AML-193 (cell line): ENCODE results near the gene C11orf52.
"Not testable (repeated sequence)": the region's sequence is repeated elsewhere in the genome, so short reads cannot be mapped to it uniquely, and the experiment has no call there.

Experiments
- DNase-seq, 2 experiments: peaks; one replicate each; lab custom pipeline; 2025; lab: John Stamatoyannopoulos, UW

C11orf52 gene

DNA sequence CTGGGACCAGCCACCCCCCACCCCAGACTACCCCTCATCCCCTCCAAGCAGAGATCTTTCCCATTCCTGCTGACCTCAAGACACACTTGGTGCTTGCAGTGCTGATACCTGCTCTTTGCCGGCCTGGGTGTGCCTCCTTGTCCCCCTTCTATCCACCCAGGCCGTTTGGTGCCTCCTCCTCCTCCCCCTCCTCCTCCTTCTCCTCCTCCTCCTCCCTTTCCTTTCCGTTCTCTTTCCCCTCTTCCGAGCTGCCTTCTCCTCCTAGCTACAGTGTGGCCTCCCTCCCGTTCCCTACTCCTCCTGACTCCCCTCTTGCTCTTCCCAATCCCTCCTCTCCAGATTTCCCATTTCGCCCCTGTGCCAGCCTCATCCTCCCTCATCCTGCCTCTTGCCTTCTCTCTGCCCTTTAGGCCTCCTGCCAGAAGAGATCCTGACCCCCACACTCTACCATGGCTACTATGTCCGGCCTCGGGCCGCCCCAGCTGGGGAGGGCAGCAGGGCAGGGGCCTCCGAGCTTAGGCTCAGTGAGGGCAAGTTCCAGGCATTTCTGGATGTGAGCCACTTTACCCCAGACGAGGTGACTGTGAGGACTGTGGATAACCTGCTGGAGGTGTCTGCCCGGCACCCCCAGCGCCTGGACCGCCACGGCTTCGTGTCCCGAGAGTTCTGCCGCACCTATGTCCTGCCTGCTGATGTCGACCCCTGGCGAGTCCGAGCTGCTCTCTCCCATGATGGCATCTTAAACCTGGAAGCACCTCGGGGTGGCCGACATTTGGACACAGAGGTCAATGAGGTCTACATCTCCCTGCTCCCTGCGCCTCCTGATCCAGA, 5.5 kb upstream of the C11orf52 start:
- DNase-seq: no peak

DNA sequence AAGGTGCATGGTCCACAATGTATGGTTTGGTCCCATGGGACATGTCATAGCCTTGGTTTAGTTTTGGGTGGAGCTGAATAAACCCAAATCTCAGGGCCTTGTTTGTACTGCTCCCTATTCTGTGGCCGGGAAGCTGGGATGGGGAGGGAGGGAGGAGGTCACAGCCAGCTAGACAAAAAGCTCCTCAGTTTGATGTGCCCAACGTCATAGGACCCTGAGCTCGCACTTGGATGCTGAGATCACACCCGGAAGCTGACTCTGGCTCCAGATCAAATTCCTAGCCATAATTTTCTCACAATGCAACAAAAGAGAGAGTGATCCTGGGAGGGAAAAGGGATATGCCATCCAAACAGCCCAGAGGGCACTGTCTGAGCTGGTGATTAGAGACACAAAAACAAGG, 4.7 kb upstream of the C11orf52 start:
- DNase-seq: no peak

DNA sequence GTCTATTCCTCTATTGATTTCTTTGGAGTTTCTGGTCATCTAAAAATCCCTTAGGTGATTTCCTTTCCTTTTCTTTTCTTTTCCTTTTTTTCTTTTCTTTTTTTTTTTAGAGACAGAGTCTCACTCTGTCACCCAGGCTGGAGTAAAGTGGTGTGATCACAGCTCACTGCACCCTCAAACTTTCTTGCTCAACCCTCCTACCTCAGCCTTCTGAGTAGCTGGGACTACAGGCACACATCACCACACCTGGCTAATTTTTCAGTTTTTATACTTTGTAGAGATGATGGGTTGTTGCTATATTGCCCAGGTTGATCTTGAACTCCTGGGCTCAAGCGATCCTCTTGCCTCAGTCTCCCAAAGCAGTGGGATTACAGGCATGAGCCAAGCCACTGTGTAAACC, 1.9 kb upstream of the C11orf52 start:
- no peak for DNase-seq

DNA sequence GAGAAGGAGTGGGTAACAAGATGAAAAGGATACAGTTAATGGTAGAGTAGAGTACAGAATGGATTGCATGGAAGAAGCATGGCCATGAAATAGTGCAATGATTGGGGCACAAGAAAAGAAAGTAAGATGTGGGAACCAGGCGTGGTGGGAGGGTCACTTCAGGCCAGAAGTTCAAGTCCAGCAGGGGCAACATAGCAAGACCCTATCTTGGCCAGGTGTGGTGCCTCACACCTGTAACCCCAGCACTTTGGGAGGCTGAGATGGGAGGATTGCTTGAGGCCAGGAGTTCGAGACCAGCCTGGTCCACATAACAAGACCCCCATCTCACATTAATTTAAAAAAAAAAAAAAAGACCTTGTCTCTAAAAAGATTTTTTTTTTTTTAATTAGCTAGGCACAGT, 1.4 kb upstream of the C11orf52 start:
- no peak for DNase-seq

DNA sequence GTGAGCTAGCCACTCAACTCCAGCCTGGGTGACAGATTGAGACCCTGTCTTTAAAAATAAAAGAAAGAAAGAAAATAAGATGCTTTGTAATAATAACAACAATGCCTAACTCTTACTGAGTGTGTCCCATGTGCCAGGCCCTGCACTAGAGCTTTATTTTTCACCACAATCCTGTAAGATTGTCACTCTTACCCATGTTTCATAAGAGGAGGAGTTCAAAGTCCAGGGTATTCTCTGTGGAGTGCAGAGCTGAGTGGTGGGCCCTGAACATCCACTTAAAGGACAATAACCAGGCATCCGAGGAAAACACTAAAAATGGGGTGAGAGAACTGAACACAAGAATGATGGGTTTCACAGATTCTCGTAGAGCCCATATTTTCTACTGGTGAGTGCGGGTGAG, 925 bp upstream of the C11orf52 start:
- no peak for DNase-seq

DNA sequence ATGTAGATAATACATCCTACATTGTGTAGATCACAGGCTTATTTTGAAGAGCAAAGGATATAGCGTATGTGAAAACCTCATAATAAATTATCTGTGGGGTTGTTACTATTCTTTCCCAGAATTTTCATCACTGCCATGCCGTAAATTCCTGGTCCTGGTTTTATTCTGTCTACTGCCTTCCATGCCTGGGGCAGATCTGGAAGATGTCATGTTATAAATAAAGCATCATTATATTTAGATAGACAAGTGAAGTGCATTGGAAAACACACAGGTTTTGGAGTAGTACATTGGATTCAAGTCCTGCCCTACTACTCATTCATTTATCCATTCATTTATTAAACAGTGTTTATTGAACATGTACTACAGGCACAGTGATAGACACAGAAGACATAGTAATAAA, 2.2 kb downstream of the C11orf52 start:
- no peak for DNase-seq

DNA sequence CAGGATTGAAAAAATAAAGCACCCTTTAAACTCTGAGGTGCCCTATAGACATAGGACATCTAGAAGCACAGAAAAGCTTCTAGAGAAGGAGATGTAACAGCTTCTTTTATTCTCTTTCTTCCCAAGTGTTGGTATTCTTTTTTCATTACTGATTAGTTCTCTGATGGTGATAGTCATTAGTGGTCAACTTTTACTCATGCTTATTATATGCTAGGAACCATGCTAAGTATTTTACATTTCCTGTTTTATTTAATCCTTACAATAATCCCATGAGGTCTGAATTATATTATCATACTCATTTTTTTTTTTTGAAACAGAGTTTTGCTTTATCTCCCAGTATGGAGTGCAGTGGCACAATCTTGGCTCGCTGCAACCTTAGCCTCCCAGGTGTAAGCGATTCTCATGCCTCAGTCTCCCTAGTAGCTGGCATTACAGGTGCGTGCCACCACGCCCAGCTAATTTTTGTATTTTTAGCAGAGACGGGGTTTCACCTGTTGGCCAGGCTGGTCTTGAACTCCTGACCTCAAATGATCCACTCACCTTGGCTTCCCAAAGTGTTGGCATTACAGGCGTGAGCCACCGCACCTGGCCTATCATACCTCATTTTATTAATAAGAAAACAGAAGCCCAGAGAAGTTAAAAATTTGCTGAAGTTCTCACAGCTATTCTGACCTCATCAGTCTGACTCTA, 3.0 kb downstream of the C11orf52 start:
- no peak for DNase-seq

DNA sequence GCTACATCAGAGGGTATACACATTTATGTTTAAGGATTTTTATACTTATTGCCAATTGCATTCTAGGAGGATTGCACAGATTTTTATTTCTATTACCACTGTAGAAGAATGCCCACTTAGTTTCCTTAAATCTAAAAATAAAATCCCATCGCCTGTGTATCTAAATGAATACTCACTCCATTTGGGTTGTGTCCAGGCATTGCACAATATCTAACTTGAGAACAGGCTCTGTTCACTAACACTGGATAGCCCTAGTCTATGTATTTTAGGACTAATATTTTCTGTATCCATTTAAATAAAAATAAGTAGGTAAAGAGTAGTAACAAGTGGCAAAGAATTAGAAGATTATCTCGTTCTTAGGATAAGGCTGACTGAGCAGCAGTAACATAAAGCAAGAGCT, 4.1 kb downstream of the C11orf52 start:
- peak in 1 of 2 experiments; percentile 6 for DNase-seq

DNA sequence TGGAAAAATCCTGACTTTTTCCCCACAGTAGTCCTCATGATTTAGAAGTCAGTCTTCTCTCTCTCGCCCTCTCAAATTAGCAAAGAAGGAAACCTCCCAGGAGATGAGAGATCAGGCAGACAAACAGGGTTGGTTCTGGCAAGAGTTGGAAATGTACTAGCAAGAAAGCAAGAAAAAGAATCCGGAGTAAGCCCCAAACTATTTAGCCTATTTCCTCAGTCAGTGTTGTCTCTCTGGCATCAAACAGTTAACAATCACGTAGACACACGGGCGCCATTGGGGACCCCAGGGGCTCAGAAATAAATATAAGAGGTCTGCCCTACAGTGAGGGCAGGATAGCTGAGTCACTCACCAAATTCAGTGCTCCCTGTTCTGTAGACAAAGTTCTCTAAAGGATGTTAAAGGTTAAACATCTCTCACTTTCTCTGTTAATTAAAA, 4.7 kb downstream of the C11orf52 start:
- DNase-seq: no peak

DNA sequence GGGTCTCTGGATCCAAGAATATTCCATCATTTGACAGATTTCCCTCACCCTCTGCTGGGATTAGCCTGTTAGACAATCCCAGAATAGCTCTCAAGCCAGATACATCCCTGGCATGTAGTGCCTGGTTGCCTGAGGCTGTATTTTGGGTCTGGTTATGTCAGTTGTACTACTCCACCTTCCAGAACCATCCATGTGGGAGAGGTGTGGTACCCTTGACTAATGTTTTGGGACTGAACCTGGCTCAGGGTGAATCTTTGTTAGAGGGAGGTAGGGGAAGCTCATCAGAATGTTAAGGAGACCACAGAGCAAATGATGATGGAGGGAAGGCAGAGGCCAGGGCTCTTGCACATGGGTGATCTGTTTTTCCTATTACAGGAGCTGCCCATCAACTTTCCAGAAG, 5.2 kb downstream of the C11orf52 start:
- no peak for DNase-seq

DNA sequence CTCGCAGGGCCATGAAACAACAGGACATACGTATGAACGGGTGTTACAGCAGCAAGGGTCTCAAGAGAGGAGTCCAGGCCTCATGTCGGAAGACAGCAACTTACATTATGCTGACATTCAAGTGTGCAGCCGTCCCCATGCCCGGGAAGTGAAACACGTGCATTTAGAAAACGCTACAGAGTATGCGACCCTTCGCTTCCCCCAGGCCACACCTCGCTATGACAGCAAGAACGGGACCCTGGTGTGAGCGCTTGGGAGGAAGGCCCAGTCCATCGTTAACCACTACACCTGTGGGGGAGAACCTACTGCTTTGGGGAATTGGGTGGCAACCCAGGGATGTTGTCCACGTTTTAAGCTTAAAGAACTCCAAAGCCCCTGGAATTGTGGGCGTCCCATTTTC, 7.2 kb downstream of the C11orf52 start:
- no peak for DNase-seq

DNA sequence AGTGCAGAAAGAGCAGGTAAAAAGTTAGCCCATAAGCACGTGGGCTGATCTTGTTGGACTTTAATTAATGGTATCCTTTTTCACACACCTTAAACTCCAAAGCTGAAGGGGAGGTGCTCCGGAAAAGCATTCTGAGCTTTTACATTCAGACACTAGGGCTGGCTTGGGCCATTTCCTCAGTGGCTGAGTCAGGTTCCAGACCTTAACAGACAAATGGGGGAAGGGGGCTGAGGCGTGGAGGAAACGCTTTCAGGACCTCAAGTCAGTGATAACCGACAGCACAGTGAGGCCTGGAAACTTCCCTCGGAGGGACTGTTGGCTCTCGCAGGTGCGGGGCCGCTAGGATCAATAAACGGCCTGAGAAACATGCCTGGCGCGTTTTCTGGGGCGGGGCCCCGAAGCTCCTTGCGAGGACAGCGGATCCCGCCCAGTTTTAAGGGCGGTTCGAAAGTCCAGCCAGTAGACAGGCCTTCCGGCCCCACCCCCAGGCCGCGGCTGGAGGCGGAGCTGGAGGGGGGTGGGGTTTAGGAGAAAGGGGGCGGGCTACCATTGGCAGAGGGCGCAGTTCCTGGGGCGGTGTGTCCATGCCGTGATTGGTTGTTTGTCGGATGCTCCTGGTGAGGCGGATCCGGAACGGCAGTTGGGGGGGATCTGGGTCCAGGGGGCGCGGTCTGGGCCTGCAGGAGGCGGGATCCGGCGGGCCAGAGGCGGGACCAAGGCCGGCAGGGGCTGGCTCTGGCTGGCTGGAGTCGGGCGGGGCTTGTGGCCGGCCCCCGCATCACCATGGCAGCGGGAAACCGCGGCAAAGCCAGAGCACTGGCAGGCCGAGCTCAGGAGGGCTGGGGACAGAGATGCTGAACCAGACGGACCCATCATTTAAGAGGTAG, 8.0 kb downstream of the C11orf52 start:
- peak; percentile 88 to 95 for DNase-seq

DNA sequence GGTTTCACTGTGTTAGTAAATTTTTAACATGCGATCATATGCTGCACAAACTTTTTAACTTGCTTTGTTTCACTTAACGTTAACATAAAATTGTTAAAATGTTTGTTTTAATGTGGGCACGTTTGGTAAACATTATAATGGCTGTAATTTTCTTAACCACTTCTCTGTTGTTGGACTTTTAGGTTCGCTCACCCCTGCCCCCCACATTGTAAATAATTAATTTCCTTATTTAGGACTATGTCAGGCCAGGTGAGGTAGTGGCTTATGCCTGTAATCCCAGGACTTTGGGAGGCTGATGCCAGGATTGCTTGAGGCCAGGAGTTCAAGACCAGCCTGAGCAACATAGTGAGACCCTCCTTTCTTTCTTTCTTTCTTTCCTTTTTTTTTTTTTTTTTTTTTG, 11.8 kb downstream of the C11orf52 start:
- DNase-seq: no peak

DNA sequence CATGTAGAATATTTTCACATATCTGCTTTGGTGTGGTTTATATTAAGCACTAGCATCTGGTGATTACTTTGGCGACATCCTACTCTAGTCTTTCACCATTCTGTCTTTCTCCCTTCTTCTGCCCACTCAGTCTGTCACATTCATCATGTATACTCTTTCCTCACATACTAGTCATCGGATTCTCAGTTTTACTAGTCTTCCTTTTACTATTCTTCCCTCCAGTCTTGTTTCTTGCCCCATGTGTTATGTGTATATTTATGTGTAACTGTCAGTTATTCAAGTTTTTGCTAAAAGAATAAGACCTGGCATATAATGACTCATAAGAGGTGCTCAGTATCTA, 13.9 kb downstream of the C11orf52 start:
- DNase-seq: no peak

DNA sequence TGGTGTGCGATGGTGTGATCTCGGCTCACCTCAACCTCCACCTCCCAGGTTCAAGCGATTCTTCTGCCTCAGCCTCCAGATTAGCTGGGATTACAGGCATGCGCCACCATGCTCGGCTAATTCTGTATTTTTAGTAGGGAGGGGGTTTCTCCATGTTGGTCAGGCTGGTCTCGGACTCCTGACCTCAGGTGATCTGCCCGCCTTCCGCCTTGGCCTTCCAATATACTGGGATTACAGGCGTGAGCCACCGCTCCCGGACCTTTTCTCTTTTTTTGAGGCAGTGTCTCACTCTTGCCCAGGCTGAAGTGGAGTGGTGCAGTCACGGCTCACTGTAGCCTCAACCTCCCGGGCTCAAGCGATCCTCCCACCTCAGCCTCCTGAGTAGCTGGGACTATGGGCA, 14.5 kb downstream of the C11orf52 start:
- not testable (repeated sequence) for DNase-seq

DNA sequence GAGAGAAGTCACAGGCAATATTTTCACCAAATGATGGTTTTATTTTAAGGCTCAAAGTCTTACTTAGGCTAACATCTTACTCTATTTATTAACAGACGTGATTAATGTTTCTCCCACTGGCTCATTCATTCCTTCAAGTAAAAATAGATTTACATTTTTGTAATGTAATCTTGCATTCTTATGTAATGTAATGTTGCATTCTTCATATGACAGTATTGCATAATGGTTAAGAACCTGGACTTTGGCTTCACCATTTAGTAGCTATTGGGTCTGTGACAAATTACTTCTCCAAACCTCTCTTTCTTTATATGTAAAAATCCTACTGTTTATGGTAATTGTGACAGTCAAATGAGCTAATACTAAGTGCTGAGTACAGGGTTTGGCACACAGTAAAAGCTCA, 15.2 kb downstream of the C11orf52 start:
- peak; percentile 47 to 49 for DNase-seq

DNA sequence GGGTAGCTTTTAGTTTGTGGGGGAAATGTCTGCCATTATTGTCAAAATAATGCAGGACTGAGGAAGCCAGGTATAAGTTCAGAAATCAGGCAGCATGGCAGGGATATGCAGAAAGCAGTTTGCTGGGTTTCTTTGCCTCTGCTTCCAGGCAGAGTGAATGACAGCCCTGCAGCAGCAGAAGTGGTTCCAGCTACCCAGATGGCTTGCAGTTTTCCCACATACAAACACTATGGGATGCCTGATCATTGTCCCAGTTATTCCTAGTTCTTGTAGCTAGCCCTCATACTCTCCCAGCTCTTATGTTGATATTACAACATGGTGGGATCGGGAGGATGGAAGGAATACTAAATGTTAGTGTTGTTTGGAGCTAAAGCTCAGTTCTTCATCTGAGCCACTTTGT, 15.6 kb downstream of the C11orf52 start:
- no peak for DNase-seq

DNA sequence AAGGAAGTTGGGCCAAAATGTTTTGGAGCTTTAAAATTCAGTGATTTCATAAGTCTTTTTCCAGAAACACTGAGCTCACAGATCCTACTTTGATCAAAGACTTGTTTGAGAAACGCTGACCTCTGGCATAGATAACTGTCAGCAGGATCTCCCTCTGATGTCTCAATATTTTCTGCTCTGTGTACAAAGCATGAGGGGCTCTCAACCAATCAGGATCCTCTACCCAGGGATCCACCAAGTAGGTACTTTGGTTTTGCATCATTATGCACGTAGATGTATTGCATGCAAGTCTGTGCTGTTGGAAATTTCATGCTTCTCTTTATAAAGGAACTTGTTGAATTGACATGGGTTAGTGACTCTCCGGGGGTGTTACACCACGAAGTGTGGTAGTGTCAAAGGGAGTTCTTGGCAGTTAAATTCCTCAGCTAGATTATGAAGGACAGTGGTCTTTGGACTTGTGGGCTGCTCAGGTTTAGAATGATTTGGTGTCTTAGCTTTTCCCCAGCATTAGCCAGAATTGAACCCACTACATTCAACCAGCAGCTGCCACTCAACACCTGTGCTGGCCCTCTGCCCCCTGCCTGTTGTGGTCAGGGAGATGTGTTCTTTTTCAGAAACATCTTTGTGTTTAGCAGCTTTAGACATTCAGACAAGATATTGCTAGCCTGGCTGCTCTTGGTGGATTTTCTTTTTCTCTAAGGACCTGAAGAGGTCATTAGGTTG, 16.8 kb downstream of the C11orf52 start:
- DNase-seq: no peak

DNA sequence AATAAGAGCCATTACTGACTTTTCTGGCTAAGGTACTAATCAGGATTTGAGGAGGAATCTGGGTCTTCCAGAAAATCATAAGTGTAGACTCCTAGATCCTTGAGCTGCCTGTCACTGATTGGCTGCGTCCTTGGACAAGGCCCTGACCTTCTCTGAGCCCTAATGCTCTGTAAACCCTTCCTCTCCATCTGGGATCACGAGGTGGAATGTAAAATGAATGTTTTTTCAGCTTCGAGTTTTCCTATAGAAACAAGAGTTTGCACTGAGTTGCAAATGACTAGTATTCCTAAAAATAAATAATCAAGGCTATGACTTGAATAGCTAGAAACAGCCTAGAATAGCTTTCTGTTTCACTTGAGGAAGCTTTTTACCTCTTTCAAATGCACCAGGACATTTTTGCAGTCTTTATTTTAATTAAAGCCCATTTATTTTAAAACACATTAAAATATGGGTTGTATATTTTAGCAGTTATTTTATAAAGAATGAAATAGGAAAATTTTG, 17.4 kb downstream of the C11orf52 start:
- no peak for DNase-seq

DNA sequence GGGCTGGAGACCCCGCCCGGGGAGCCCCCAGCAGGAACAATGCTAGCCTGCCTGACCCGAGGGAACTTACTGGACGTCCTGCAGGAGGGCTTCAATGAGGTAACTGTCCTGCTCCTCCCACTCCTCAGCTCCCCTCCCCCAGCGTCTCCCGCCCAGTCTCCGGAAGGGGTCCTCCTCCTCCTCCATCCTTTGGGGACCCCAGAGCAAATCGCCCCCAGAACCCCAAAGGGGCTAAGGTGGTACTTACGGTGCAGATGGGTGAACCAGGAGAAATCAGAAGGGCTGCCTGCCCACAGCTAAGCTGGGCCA, 18.7 kb downstream of the C11orf52 start:
- DNase-seq: no peak

DNA sequence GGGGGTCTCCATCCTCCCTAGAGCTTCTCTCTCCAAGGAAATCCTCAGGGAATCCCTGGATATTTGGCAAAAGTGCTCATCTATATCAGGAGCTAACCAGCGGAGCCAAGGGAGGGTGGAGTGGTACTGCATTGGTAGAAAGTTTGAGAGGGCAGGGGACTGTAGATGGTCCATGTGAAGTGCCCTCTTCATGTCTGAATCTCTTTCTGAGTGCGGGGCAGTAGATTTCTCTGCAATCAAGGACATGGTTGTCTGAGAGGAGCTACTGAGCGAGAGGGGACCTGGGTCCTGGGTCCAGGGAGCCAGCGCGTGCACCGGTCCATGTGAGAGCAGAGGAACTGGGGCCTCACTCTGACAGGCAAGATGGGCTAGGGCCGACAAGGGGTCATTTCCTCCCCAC, 19.1 kb downstream of the C11orf52 start:
- no peak for DNase-seq

DNA sequence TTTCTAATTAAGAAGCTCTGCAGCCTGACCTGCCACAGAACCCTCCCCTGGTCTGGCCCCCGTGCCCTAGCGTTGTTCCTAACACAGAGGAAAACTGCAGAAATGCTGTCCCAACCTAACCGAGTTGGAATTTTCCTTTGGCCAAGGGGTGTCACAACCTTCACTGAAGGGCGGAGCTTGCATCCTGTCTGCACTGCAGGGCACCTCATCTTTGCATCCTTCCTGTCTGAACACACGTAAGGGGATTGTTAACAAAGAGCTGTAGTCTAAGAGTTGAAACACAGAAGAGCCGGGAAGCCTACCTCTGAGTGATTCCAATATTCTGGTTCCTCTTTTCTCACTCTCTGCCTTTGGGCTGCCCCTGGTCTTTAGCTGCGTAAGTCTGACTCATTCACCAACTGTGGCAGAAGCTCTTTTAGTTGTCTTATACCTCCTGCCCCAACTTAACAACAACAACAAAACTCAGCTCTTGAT, 20.0 kb downstream of the C11orf52 start:
- DNase-seq: peak; percentile 91 to 92
